ENCODE data around the gene SLC25A44.

Gene SLC25A44

DNA sequence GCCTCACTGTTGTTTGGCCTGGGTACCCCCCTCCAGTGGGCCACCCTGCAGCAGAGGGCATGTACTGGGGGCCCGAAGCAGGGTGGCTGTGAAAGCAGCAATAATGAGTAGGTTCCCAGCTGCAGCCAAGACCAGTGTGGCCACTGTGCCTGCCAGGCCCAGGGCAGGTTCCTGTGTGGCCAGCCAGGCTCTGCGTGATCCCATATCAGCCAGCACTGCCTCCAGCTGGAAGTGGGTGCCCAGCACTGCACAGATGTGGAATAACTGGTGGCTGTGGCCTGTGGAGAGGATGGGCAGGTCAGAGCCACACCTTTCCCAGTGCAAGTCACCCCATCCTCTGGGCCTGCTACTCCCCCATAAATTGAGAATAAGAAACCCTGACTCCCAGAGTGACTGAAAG is 50.2 kb downstream of the SLC25A44 start:
- DNase-seq = peak; percentile 9

DNA sequence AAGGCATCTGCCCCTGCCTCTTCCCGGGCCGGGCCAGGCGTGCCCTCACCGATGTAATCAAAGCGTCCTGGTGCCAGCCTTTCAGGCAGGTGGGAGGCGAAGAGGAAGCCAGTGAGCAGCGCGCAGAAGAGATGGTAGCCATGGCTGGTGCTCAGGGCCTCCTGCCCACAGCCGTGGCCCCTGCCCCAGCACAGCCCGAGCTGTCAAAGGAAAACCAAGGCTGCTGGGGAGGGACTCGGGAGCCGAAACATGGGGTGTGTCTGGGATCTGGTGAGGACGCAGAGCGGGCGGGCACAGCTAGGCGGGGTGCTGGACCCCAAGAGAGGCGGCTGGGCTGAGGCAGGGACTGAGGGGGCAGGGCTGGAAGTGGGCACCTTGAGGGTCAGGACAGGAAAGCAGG is 50.8 kb downstream of the SLC25A44 start:
- no peak for DNase-seq

DNA sequence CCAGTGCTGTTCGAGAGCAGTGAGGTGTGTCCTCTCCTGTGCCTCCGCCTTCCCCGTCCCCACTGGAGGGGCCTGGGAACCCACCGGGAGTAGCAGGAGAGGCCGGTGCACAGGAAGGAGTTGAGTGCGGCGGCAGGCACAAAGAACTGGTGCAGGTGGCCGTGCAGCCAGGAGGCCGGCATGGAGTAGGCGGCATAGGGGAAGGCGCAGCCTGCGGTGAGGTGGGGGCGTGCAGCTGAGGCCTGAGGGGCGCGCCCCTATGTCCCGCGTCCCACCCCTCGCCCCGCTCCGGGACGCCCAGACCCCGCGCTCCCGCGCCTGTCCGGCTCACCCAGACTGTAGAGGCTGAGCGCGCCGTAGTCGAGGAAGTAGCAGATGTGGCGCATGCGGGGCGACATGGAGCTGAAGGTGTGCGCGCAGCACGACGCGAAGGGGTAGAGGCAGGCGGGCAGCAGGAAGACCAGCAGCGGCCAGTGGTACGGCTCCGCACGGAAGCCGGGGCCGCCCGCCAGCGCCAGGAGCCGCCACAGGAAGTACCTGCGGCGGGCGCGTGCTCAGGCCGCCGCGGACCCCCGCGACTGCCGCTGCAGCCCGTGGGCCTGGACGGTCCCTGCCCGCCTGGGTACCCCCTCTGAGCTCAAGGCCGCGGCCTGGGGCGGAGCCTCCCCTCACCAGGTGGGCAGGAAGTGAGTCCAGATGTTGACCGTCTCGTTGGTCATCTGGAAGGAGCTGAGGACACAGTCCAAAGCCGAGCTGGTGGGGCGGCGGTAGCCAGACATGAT is 51.7 kb downstream of the SLC25A44 start:
- DNase-seq = peak; percentile 67

DNA sequence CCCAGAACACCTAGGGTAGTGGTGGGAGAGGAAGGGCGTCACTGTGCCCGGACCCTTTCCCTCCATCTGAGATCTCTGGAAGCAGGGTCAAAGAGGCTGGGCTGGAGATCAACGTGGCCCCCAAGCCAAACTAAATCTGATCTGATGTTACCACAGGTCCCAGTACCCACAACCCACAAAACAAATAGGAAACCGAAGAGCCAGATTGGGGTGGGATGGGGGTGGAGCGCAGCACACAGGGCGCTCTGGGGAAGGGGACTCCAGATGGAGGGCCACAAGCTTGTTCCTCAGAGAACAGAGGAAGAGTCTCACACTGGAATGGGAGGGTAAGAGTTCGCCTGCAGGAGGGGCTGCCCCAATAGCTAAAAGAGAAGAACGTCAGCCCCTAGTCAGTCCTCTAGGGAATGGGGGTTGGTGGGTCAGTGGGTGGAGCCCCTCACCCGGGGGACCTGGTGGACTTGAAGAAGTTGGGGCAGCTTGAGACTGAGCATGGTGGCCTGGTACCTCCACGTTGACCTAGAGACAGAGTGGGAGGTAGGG is 52.4 kb downstream of the SLC25A44 start:
- peak; percentile 16 for DNase-seq

DNA sequence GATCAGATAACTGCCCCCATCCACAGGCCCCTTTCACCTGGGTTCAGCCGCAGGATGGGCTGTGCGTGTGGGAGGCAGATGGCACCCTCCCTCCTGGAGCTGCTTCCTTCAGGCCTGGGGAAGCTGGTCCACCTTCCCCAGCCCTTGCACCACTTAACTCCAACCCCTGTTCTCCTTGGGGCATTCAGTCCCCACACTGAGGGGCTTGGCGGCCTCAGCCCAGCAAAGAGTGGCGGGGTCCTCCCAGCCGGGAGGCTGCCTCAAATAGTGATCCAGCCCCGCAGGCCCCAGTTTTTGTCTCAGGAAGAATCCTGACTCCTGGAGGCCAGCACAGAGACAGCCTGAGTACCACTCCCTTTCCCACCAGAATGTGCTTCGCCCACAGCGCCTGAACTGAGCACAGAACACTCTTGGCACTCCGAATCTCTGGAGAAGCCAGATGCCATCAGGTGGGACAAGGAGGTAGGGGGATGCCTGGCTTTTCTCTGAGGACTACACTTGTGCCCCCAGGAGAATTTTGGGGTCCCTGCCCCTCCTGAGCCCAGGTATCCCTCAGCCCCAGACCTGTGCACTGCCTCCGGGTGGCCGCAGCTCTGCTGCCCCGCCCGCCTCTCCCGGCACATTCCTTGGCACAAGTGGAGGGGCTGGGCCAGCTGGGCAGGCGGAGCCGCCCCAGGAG is 53.0 kb downstream of the SLC25A44 start:
- peak; percentile 12 for DNase-seq

DNA sequence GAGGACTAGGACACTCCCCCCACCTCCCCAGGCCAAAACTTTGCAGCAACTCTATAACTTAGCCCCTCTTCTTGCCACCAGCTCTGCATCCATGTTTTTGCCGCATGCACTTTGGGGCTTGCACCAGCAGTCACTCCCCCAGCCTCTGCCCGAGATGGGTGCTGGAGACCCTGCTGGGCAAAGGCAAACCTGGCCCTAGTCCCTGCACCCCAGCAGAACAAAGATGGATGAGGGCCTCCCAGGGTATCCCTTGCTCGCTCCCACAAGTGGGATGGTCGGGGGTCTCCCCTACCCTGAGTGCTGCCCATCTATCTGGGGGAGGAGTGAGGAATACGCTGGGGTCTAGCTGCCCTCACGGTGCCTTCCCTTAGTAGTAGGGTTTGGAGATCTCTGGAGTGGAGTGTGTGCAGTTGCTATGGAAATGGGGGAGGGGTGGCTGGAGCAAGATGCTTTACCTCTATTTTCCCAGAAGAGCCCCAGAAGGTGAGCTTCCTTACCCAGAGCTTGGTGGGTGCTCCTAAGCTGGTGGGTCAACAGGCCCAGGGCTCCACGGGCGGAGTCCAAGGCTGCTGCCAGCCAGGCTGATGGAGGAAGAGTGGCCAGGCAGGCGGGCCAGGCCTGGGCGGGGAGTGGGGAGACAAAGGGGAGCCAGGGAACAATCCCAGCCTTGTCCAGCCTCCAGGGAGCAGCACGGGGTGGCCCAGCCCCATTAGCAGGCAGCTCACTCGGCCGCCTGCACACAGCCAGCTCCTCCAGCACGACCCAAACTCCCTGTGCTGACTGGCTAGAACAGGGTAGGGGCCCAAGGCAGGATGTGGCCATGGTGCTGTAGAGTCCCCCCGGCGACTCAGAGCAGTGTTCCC is 53.8 kb downstream of the SLC25A44 start, which contains the start of gene PAQR6:
TSS of gene PAQR6 (minus strand) at position 597 of the 863 bp plus-strand sequence. CDS start 1,325 bp downstream, outside the sequence.
- DNase-seq = peak; percentile 9

- no peak for DNase-seq
These were observed 54.4 kb downstream of the SLC25A44 start for GRCh38 chr1:156248323-156248683.

DNA sequence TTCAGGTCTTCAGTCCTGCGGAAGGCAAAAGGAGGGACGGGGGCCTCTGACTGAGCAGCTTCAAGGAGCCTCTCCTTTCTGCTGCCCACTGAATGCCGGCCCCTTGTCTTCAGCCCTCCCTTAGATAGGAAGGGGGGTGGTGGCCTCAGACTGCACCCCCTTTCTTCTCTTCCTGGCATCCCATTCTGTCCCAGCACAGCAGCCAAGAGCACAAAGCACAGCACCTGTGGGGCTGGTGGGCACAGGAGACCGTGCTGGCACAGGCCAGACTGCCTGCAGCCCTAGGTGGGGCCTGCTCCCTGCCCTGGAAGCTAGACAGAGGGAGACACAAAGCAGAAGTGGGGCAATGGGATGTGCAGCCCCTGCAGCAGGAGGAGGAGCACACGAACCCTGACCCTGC is 55.7 kb downstream of the SLC25A44 start:
- no peak for DNase-seq

DNA sequence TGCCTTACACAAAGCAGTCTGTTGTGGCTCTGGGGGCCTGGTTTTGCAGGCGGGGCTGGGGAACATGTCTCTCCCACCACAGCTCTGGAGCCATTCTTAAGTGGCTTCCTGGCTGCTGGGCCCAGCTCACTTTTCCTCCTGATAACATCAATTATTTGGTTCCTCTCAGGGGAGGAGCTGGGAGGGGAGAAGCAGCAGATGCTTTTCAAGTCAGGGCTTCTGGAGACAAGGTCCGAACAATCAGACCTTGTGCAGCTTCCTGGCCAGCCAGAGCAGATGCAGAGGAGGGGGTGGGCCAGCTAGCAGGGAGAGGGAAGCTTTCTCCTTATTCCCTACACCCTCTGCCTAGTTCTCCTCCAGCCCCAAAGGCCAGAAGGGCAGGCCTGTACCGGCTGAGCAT is 57.6 kb downstream of the SLC25A44 start:
- DNase-seq = peak; percentile 56

DNA sequence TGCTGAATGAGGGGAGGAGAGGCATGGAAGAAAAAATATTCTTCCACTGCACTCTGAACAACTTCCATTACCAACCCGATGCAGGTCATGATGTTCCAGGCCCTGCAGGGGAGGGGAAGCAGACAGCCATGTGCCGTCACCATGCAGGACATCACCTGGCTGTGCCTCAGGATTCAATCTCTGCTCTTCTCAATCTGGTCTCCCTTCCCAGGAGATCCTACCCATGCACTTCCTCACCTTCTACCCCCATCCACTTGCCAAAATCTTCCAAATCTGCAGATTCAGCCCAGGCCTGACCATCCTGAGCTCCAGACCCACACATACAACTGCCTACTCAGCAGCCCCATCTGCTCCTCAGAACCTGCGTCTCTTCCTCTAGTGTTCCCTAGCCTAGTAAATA is 59.7 kb downstream of the SLC25A44 start:
- DNase-seq = no peak

- peak; percentile 46 for DNase-seq
These were observed 63.8 kb downstream of the SLC25A44 start for GRCh38 chr1:156257711-156258110.

DNA sequence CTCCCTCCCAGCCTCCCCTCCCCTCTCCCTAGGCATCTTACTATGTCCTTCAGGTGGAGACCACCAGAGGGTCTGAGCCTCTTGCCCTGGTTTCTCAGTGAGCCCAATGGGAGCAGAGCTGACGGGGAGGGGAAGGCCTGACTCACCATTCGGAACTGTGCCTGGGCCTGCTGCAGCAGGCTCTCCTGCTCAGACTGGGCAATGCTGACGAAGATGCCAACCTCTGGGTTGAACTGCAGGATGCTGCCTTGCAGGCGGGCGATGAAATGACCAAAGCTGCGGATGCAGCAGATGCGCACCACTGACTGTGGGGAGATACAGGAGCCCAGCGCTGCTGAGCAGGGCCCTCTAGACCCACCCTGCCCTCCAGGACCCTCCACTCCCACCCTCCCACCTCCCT is 65.0 kb downstream of the SLC25A44 start:
- DNase-seq = no peak

- DNase-seq = peak; percentile 39
These were observed 65.9 kb downstream of the SLC25A44 start for GRCh38 chr1:156259805-156260204.

- no peak for DNase-seq
These were observed 67.0 kb downstream of the SLC25A44 start for GRCh38 chr1:156260896-156261295.
